RCC 7860 (cell line): Measurements from ENCODE around the gene TFDP1.

Experiments used
- DNase-seq: peaks from one replicate; pipeline ENCODE4 v3.0.0-alpha.2; 2015; ENCODE audit warnings: low spot score
- FAIRE-seq: peaks from 2 replicates; lab custom pipeline; 2012; peaks lifted over from hg19 to GRCh38; lab: Jason Lieb, UNC

The TFDP1 gene

GRCh38 chr13:113564331-113565023 lies 20.1 kb upstream of the TFDP1 start:
- no peak for FAIRE-seq
- DNase-seq, result no peak

GRCh38 chr13:113565526-113566226 lies 18.9 kb upstream of the TFDP1 start:
- DNase-seq (no peak), FAIRE-seq (no peak)

DNA sequence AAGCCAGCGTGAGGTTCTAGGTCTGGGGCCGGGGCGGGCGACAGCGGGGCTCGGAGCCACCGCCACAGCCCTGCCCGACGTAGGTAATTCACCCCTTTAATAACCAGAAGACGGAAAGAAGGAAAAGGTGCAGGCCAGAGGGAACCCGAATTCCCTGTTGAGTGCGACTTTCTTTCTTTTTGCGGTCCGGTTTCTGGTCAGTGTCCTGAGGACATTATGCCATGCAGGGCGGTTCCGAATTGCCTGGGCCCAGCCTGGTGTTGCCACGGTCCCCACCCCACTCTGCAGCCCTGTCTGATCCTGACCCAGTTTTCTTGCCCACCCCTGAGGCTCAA lies 18.4 kb upstream of the TFDP1 start:
- DNase-seq, result no peak
- FAIRE-seq, result no peak

DNA sequence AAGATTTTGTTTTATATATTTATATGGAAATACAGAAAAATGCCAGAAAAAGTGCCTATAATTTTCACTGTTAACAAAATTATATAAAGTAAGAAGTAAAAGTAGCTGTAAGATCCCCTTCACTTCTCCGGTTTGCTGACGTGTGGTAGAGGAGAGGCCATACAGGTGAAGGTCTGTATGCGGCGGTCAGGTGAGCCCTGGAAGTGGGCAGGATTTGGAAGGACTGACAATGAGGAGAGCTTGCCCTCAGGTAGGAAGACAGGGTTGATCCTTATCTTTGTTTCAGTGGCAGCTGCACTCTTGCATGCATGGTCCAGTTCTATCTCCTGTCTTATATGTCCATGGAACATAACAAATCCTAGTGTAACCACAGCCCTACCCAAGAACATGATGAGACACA lies 16.9 kb upstream of the TFDP1 start:
- no peak for DNase-seq
- no peak for FAIRE-seq

DNA sequence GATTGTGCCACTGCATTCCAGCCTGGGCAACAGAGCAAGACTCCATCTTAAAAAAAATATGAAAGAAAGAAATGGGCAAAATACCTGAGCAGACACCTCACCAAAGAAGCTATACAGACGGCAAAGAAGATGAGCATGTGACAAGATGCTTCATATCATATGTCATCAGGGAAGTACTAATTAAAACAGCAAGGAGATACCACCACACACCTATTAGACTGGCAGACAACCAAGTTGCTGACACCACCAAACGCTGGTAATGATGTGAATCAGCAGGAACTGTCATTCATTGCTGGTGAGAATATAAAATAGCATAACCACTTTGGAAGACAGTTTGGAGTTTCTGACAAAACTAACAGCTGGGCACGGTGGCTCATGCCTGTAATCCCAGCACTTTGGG lies 11.5 kb upstream of the TFDP1 start:
- no peak for FAIRE-seq
- no peak for DNase-seq

- FAIRE-seq (no peak), DNase-seq (no peak)
Measured at GRCh38 chr13:113576597-113576996, 8.0 kb upstream of the TFDP1 start.

DNA sequence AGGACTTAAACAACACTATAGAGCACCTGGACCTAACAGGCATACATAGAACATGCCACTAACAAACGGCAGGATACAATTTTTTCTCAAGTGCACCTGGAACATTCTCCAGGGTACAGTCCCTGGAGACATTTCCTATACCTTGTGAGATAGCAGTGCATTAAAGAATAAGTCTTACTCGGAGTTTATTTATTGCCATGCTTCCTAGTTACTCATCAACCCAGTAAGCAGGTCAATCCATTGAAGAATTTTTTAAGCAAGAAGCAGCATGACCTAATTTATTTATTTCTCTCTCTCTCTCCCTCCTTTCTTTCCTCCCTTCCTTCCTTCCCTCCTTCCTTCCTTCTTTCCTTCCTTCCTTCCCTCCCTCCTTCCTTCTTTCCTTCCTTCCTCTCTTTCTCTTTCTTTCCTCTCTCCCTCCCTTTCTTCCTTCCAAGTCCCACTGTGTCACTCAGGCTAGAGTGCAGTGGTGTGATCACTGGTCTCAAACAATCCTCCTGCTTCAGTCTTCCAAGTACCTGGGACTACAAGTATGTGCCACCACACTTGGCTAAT lies 6.6 kb upstream of the TFDP1 start:
- DNase-seq (no peak), FAIRE-seq (no peak)

DNA sequence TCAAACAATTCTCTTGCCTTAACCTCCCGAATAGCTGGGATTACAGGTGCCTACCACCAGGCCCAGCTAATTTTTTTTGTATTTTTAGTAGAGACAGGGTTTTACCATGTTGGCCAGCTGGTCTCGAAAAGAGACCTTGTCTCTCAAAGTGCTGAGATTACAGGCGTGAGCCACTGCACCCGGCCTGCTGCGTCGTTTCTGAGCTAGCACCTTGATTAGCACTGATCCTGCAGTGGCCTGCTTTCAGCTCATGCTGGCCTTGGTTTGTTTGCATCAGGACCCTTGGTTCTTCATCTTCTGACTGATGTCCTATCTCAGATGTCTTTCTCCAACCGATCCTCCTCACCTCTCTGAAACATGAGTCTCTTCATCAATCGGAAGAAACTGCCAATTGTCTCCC lies 4.9 kb upstream of the TFDP1 start:
- DNase-seq, result no peak
- no peak for FAIRE-seq

DNA sequence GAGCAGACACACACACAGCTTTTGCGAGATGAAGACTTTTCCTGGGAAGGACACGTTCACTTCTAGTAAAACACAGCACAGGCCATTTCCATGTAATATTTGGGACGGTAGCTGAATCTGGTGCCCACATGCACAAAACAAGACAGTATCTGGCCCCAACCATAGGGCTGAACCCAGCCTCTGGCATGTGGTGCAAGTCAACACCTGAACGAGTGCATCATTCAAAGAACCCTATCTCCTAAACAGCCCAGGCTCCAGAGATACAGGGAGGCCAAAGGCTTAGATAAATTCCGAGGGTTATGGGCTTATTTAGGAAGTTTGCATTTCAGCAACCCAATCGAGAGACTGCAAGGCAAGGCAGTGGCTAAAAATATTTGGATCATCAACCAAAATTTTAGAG lies 2.7 kb upstream of the TFDP1 start:
- no peak for FAIRE-seq
- DNase-seq, result no peak

GRCh38 chr13:113582841-113583631 lies 1.5 kb upstream of the TFDP1 start:
- FAIRE-seq, result no peak

GRCh38 chr13:113584870-113585671 lies 518 bp downstream of the TFDP1 start:
- FAIRE-seq (no peak), DNase-seq (no peak)

More at GRCh38 chr13:113582841-113583631, 1.5 kb upstream of the TFDP1 start:
- no peak for DNase-seq

- FAIRE-seq (no peak), DNase-seq (no peak)
Measured at GRCh38 chr13:113585896-113586295, 1.3 kb downstream of the TFDP1 start.

DNA sequence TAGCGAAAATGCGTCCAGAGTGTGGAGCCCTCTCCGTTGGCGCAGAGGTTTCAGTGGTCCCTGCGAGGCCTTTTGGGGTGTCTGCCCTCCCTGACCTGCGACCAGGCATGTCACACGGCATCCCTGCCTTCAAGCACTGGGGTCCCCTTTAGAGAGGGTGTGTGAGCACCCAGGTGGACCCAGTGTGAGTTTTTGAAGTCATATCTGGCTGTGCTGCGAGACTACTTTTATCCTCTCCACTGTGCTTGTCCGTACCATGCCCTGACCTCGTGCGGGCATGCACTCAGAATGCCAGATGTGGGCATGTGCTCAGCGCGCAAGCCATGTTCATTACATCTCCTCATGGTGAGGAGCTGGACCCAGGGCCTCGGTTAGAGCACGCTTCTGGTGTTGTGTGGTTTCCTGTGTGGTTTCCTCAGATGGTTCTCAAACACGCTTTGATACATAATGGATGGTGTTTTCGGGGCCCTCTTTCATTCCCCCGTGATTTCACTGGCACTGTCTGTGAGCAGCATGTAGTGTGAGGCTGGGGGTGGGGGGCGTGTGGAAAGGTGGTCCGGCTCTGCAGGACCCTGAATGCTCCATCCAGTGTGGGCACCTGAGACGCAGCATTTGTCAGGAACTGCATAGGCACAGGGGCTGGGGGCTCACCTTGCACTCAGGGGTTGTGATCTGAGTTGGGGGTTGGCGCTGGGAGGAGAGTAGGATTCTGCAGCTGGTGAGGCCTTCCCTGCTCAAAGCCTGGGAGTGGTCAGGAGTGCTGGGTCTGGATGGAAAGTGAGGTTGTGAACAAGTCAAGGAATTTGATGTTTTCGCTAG lies 2.3 kb downstream of the TFDP1 start:
- DNase-seq (no peak), FAIRE-seq (no peak)

DNA sequence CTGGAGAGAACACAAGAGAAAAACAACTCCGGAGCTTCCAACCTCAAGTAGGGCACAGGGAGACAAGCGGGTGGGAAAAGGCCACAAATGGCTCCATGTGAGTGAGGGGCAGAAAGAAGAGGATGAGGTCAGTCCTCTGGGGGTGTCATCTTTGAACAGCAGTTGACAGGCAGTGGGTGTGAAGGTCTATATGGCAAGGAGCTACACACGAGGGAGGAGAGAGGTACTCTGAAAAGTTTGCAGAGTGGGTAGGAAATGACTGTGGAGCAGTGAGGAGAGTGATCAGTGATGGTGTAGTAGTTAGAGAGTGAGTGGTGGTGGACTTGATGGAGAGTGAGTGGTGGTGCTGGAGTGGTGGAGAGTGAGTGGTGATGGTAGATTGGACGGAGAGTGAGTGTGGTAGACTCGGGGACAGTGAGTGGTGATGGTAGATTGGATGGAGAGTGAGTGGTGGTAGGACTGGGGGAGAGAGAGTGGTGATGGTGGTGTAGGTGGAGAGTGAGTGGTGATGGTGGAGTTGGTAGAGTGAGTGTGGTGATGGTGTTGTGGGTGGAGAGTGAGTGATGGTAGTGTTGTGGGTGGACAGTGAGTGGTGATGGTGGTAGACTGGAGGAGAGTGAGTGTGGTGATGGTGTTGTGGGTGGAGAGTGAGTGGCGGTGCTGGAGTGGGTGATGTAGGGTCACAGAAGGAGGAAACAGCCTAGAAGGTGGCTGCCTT lies 4.0 kb downstream of the TFDP1 start:
- no peak for FAIRE-seq

GRCh38 chr13:113589251-113589960 lies 4.9 kb downstream of the TFDP1 start:
- FAIRE-seq (no peak), DNase-seq (no peak)

More for the DNA sequence above, 4.0 kb downstream of the TFDP1 start:
- no peak for DNase-seq

GRCh38 chr13:113589961-113590339 lies 5.4 kb downstream of the TFDP1 start:
- FAIRE-seq, result no peak

GRCh38 chr13:113591750-113592149 lies 7.2 kb downstream of the TFDP1 start:
- FAIRE-seq, result no peak
- no peak for DNase-seq

More at GRCh38 chr13:113589961-113590339, 5.4 kb downstream of the TFDP1 start:
- DNase-seq, result no peak

GRCh38 chr13:113592571-113592970 lies 8.0 kb downstream of the TFDP1 start:
- DNase-seq (no peak), FAIRE-seq (no peak)
